Astrocyte (in vitro differentiated cells and primary cell): Measurements from ENCODE around the gene BCKDHB.

ENCODE experiments used
- CTCF ChIP-seq: IDR thresholded peaks from 2 replicates; pipeline ENCODE4 v1.5.1; 2011; ENCODE audit warnings: low read depth, mild to moderate bottlenecking, inconsistent platforms, low read length, moderate library complexity; ENCODE audit not compliant: insufficient read depth
- EZH2 ChIP-seq: IDR thresholded peaks from 2 replicates; pipeline ENCODE4 v1.6.1; 2012; ENCODE audit warnings: mild to moderate bottlenecking, low read length, inconsistent platforms; ENCODE audit not compliant: insufficient read depth

- TF ChIP-seq CTCF (no peak), EZH2 (no peak)
These were observed 150.2 kb downstream of the BCKDHB start for GRCh38 chr6:80256691-80257090.
